Ecto neural progenitor cell (in vitro differentiated cells): ENCODE data around the gene AFDN.

Experiments
- DNase-seq: peaks from one replicate; pipeline ENCODE4 v3.0.0-alpha.2; 2018; ENCODE audit warnings: low spot score

The AFDN gene

DNA sequence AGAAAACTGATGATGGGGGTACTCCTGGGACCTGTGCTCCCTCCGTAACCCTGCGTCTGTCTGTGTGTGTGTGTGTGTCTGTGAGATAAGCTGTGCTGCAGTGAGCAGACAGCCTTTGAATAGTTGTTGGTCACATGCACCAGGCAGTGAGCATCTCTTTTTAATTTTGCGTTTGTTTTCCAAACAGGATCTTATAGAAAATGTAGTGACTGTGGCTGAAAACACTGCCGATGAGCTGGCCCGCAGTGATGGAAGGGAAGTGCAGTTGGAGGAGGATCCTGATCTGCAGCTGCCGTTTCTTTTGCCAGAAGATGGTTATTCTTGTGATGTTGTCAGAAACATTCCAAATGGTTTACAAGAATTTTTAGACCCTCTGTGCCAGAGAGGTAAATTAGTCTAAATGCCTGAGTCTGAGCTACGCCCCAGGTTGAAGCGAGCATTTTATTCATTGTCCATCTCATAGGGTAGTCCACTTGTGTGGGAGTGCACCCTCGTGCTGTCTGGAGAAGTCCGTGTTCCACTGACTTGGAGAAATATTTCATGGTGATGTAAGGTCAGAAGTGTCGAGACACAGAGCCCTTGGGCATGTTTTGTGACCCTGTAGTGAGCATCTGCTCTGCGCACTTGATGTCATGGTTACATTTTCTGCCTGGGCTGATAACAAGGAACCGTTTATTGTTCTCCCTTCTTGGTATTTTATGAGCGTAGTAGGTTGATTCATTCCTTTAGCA, 92.0 kb downstream of the AFDN start:
- DNase-seq = no peak

DNA sequence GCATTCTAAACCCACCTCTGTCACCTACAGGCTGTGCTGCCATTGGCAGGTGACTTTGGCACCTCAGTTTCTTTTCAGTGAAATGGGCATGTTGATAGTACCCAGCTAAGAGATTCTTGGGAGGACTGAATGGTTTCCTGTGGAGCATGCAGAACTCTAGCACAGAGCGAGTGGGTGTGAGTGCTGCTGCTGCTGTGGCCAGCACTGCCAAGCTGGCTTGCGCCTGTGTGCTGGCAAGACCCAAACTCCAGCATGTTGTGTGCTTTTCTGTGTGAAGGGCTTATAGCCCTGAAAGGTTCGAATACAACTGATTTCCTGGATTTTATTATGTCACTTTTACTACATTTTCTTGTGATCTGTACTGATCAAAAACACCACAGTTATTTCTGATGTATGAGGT, 92.6 kb downstream of the AFDN start:
- DNase-seq = no peak

DNA sequence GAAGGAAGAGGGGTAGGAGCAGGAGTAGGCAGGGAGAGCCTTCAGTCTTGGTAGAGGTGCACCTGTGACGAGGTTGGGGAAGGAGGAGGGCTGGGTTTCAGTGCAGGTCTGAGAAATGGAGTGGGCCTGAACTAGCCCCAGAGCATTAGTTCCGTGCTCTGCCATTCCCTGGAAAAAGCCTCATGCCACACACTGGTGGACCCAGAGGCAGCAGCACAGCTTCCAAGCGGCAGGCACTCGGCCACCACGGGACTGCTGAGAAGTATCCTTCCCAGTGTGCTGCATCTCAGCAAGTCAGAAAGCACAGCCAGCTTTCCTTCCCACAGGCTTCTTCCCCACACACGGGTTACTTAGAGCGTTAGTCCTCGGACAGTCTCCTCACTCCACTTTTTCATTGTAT, 93.5 kb downstream of the AFDN start:
- no peak for DNase-seq

DNA sequence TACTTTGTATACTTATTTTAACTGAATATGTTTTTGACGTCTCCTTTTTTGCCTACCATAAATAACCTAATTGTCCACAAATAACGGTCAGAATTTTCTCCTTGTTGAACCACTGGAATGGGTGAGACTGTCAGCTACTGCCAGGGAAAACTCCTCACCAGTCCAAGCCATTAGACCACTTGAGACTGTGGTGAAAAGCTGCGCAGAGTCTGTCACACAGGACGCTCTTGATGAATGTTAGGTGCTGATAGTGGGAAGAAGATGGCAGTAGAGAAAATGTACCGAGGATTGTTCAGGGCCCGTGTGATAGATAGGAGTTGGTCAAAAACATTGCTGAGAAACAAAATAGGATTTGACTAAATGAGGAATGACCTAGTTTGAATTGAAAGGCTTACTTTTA, 95.1 kb downstream of the AFDN start:
- no peak for DNase-seq

DNA sequence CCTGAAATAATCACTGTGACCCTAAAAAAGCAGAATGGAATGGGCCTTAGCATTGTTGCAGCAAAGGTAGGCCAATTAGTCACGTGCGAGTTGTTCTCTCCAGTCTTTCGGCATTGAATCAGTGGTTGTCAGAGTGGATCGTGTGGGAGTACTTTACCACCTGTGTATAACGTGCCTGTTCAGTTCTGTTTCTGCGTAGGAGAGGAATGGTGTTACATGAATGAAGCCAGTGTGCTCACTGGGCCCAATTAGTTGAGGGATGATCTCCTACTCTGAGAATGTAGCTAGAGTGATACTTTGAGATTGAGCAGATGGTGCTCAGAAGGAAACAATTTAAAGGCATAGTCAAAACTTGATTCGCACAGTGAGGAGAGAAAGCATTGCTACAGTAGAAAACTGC, 98.3 kb downstream of the AFDN start:
- no peak for DNase-seq

DNA sequence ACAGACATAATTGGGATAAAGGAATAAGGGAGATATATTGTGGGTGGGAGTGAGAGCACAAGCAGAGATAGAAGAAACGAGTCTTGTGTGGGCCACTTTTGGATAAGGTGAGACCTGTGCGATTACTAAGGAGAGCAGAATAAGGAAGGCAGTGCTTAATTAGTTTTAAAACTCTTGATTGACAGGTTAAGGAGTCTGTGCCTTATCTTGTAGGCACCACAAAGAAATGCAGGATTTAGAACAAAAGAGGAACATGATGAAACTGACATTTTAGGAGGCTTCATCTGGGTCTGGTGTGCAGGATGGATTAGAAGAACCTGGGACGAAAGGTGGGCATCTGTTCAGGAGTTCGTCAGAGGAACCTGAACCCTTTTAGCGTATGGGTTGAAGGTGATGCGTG, 100.5 kb downstream of the AFDN start:
- DNase-seq = no peak

DNA sequence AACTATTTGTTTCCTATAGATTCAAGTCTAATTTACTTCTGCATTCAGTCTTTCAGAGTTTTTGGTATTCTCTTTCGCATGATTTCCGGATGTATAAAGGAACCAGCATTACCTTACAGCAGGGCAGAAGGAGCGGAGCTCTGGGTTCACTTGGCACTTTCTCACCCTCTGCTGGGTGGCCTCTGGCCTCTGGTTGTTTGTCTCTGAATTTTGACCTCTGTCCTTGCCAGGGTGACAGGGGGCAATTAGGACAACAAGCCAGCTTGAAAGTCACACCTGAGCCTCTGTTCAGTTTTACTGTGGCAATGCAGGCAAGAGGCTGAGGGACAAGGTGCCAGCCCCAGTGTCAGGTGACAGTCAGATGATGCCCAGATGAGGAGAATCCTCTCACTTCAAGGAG, 101.4 kb downstream of the AFDN start:
- no peak for DNase-seq

DNA sequence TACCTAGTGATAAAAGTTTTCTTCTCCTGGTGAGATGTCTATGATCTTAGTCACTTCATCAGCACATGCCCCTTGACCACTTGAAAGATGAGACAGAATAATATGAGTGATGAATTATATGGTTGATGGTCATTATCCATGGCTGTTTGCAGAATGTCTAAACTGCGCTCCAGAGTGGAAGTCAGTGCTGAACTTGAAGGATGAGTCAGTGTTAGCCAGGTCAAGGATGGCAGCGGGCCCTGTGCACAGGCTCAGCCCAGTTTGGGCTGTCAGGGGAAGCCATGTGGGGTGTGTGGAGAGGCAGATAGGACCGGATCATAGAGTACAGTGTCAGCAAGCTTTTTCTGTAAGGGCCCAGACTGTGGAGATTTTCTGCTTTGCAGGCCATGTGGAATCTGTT, 103.6 kb downstream of the AFDN start:
- no peak for DNase-seq

DNA sequence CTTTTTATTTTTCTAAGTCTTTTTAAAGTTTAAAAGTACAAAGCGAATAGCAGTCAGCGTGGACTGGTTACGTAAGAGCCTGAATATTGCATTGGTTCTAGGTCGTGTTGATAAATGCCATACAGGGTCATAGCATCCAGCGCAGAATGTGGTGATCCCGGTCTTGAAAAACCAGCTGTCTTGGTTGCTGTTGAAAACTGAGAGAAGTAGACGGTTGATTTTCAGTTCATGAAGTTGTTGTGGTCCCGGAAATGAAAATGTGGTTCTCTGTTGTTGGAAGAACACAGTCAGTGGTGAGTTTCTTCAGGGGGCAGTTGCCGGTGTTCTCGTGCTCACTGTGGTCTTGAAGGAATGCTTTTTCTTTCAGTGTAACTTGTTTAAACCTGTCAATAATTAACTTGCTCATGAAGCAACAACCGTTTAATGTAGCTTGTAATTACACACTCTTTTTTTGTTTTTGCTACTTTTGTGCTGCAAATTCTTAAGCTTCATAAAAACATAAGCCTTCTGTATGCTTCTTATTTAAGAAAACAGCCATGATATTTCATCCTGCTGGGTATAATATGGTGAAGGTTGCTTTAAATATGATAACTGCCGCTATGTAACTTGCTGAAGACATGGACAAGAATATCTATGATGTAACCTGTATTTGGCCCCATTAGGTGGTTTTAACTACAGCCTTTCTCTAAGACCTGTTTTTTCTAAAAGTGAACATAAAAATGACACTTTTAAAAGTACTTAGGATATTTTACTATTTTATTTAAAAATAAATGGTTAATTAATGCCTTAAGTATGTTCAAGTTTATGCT, 106.0 kb downstream of the AFDN start:
- no peak for DNase-seq

DNA sequence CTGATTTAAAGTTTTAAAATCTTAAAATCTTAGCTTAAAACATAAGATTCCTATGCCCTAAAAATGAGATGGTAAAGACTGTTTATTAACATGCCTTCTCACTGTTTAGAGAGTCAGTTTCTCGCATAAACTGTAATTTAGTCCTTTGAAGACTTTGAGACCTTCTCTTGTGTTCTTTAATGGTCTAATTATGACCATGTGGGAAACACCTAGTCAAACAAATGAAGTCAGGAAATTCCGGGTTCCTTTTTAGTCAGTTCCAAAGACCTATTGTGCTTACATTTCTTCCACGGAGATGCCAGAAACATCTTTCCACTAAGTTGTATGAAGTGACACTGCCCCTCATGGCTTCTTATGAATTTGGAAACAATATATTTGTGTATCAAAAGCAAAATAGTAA, 106.6 kb downstream of the AFDN start:
- no peak for DNase-seq

DNA sequence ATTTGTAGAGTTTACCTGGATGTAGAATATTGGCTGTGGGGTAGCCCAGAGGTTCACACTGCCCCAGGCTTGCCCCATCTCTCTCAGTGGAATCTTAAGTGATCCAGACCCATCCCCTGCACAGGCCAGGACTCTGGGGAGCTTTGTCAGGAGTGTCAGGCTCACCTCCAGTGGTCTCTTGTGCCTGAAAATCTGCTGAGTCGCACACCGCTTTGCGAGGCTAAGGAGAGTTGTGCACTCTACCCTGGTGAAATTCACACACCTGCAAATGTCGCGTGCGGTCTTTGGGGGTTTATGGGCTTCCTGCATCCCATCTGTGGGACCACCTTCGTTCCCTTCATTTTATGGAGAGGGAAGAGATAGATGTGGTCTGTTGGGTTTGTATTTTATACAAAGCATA, 107.1 kb downstream of the AFDN start:
- no peak for DNase-seq

DNA sequence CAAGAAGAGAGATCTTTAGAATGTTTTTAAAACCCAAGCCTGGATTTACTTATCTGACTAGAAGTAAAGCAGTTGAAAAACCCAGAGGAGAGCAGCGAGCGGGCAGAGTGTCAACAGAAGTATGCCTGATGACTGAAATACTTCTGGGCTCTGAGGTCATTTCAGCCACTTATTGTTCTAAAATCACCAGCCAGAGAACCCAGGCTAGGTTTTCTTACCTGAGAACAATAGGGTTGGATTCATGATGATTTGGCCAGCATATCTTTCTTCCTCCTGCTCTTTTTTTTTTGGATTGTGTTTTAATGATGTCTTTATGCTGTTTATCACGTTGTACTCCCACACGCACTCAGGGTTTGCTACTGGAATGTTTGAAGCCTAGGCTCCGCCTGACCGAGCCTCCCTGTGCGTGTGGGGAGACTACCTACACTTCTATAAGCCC, 107.7 kb downstream of the AFDN start:
- DNase-seq = no peak

DNA sequence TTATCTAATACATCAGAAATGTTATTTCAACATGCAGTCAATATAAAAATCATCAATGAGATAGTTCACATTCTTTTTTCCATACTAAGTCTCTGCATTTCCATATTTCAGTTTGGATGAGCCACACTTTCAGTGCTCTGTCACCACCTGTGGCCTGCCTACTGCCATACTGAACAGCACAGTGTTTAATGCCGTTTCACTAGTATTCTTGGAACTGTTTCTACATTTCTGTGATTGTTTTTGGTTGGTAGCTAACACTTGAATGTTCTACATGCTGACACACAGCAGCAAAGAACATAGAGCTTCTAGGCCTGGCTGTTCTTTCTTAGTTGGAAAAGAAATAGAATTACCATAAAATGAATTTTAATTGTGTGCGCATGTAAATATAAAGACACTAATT, 109.3 kb downstream of the AFDN start:
- DNase-seq = no peak

DNA sequence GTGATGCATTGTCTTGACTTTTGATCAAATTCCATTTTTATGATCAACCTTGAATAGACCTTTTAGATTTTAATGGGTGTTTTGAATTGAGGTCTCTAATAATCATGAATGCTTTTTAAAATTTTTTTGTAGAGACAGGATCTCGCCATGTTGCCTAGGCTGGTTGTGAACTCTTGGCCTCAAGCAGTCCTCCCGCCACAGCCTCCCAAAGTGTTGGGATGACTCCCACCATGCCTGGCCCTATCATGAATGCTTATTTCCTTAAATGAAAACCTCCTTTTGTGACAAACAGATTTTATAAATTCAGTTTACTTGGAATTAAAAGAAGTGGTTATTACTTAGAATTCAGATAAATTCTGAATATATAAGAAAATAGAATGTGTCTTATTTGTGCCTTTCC, 110.6 kb downstream of the AFDN start:
- no peak for DNase-seq

DNA sequence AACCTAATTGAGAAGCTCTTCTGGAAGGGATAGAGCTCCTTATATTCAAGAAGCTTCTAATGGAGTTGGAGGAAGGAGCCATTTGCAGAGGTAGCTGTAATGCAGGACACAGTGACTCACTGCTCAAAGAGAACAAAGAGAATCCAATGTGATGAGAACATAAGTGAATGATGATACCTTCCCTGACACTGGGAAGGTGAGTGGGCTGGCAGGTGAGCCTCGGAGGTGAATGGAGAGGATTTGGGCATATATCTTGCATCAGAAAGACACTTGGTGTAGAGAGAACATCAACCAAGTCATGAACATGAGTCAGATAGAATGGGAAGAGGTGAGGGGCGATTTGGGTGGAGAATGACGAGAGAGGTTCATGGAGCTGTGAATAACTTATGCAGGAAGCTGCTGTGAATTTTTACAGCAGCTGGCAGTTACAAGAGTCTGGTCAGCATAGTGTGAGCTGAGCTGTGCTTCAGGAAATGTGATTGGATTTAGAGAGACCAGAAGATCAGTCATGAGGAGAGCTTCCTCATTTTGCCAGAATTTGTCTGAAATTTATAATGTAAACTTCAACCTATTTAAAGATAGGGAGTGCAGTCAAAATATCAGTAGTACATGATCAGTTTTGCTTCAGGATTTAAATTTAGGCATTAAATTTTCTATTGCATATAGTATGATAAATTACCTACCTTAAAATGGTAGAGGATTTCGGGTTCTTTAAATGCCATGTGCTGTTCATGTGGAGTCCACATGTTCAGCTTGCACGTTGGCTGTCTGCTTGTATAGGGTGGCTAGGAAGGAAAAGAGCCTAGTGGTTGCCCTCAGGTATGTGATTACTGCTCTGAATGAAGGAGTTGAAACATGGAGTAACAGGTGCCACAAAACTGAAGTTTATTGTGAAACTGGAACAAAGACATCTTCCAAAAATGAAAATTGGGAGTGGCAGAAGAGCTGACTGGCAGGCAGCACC, 111.5 kb downstream of the AFDN start:
- no peak for DNase-seq

DNA sequence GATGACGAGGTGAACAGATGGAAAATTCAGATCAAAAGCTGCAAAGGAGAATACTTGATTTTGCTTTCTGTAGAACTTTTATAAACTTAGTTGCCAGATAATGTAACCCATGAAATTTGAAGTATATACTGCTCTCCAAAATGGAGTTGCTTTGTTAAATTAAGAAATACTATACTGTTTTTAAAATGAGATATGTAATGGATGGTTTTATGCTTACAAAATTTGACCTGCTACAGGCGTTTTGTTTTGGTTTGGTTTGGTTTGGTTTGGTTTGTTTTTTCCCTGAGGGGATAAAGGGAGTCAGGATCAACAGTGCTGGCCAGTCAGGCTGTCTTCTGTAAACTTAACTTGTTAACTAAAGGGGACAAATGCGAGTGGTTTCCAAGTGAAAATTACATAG, 115.1 kb downstream of the AFDN start:
- DNase-seq = no peak

DNA sequence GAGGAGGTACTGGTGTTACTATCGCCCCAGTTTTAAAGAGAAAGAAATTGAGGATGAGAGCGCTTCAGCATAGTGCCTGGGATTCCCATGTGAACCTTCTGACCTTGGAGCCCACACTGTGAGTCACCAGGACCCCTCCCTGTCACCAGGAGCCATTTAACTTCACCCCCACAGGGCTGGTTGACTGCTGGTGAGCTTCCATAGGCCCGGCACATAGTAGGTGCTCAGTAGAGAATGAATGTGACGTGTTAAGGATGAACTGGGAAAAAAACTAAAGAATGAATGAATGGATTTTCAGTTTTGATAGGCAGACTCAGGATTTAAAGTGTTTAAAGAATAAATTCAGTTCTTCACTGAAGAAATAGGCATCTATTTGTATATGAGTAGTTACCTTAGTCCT, 117.4 kb downstream of the AFDN start:
- DNase-seq = no peak

DNA sequence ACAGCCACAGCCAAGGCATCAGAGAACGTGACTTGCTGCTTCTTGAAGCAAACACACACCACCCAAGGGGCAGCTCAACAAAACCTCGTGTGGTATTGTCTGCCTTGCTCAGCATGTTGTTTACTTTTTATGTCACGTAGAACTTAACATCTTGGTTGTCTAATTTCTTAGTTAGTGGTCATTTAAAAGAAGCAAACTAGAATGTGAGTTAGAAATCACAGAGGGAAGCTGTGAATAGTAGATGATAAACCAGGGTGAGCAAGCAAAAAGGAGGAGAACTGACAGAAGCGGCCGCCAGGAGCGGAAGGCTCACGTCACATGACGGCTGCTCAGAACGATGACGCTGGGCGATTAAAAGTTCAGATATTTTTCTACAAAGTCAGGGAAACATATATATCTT, 119.3 kb downstream of the AFDN start:
- no peak for DNase-seq

DNA sequence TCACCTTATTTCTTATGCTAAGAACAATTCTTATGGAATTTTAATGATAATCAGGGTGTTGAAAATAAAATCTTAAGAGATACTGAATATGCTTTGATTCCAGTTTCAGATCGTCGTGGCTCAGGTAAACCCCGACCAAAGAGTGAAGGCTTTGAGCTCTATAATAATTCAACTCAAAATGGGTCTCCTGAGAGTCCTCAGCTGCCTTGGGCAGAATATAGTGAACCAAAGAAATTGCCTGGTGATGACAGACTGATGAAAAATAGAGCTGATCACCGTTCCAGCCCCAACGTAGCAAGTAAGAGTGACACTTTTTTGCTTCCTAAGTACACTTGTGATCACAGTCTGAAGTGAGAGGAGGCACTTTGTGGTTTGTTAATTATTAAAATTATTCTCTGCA, 119.9 kb downstream of the AFDN start:
- DNase-seq = no peak

DNA sequence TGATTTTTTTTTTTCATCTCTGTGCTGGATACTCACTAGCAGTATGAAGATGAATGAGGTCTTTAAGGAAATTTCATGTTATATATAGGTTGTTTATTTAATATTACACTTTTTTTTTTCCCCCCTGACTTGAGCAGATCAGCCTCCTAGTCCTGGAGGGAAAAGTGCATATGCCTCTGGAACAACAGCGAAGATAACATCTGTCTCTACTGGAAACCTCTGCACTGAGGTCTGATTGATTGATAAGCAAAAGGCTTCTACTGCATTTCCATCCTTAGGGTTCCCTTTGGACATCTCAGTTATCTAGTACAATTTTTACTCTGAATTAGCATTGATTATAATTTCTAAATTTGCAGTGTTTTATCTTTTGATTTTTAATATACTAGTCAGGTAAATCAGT, 121.0 kb downstream of the AFDN start:
- DNase-seq = no peak

DNA sequence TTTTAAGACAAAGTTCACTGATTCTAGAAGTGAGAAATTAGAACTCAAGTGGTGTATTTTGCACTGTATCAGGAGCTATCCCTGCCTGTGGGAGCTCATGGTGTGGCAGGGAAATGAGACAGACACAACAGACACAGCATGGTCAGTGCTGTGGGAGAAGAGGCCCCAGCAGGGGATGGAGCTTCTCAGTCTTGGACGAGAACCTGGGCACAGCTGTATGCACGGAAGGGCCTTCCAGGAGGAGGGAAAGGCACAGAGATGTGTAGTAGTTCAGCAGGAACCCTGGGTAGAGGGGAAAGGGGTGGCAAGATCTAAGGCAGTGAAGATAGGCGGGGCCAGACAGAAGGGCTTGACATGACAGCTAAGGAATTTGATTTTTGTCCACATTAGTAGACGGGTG, 122.0 kb downstream of the AFDN start:
- DNase-seq = no peak

DNA sequence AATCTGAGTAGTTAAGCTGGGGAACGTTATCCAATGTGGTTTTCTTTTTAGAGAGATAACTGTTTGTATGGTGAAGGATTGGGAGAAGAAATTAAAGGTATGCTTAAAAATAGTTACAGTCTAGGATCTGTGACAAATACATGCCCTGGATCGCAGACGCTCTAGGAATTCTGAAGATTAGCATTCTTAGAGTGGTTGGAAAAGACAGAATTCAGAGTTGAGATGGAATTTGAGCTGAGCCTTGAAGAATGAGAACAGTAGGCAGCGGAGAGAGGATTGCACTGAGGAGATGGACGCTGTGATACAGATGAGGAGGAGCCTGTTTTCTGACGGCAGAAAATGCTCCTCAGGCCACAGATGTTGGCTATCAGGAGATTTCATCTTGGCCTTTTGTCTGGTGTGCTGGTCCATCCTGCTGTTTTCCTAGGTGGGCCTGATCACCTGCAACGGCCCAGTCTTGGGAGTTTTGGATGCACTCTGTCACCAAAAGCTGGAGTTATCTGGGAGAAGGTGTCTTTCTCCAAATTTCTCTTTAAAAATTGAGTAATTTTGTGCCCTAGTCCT, 122.5 kb downstream of the AFDN start:
- no peak for DNase-seq
